HS-5 (cell line): ENCODE data around the gene ARID4B.
"Not testable (repeated sequence)": the region's sequence is repeated elsewhere in the genome, so short reads cannot be mapped to it uniquely, and the experiment has no call there.

Experiments
- DNase-seq: peaks from one replicate; pipeline ENCODE4 v3.0.0-alpha.2; 2012; ENCODE audit warnings: low read depth

ARID4B gene

DNA sequence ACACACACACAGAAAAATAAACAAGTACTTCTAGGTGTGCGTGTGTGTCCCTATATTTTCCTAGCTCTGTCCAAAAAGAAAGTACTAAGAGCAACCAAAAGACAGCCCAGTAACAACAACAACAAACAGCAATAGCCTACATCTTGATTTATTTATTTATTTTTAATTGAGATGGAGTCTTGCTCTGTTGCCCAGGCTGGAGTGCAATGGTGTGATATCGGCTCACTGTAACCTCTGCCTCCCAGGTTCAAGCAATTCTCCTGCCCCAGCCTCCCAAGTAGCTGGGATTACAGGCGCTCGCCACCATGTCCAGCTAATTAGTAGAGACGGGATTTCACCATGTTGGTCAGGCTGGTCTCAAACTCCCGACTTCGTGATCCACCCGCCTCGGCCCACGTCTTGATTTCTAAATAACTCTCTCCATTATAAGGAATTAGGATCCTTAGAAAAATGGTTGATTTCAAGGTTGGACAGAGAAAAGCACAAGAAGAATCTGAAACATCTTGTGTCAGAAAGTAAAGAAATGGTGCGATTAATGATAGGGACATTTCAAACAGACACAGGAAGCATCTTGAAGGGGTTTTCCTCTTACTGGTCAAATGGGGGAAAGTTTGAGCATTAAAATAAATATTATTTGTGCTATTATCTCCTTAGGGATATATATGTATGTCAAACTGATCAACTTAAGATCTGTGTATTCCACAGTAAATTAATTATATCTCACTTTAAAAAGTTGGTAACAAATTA lies 59.4 kb downstream of the ARID4B start:
- DNase-seq: no peak

DNA sequence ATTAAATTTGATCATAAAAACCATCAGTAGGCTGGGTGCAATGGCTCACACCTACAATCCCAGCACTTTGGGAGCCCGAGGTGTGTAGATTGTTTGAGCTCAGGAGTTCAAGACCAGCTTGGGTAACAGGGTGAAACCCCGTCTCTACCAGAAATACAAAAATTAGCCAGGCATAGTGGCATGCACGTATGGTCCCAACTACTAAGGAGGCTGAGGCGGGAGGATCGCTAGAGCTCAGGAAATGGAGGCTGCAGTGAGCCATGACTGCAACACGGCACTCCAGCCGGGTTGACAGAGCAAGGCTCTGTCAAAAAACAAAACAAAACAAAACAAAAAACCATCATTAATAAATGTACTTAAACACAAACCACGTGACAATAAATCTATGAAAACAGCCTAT lies 61.0 kb downstream of the ARID4B start:
- DNase-seq: no peak

DNA sequence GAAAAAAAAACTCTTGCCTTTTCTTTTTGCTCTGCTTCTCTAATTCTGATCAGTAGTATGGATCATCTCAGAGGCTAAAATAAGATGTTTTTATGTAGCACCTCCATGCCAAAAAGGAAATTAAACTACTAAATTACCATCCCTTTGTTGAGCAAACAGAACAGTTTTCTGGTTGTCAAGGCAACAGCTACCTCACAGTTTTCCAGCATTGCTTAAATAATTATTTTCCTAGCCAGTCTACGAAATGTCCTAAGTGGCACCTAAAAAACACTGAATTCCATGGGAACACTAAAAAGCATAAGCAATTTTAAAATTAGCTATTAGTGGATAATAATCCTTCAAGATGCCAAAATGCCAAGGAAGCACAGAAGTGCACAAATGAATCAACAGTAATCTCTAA lies 61.7 kb downstream of the ARID4B start:
- no peak for DNase-seq

DNA sequence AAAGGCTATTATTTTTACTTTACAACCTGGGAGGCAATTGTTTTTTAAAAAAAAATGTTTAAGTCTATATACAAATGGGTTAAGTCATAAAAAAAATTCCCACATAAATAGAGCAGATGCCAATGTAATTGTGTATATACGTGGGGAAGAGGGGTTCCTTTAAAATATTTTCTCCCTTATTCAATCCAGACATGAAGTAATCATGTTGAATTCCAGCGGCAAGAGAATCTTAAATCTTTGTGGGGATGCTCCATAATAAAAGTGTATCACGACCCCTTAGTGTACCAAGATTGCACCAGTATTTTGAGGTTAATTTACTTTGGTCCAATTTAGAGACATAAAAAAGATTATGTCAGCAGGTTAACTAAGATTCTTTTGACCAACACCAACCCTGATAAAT lies 62.1 kb downstream of the ARID4B start:
- no peak for DNase-seq

DNA sequence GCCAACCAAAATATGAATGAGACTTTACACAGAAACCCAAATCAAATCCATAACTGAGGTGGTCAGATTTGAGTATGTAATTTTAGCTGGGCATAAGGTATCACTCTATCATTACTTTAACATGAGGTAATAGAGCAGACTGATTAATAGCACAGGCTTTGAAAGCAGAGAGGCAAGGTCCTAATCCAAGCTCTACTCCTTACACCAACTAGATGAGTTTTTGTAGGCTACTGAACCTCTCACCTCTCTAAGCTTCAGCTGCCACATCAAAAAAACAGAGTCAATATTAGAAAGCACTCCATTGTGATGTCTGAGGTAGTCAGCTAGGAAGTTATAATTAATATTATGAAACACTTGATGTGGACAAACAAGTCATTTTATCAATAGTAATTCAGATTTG lies 63.7 kb downstream of the ARID4B start:
- DNase-seq: no peak

DNA sequence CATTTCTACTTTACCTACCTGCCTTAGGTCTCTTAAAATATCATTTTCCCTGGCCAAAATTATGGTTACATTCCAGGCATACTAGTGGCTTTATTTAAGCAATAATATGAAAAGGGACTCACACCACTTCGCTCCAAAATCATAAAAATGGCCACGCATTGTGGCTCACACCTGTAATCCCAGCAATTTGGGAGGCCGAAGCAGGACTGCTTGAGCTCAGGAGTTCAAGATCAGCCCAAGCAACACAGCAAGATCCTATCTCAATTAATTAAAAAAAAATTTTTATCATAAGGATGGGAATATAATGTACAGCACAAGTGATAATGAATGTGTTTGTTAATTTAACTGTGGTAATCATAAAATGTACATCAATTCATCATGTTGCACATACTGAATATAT lies 65.4 kb downstream of the ARID4B start:
- DNase-seq: no peak

DNA sequence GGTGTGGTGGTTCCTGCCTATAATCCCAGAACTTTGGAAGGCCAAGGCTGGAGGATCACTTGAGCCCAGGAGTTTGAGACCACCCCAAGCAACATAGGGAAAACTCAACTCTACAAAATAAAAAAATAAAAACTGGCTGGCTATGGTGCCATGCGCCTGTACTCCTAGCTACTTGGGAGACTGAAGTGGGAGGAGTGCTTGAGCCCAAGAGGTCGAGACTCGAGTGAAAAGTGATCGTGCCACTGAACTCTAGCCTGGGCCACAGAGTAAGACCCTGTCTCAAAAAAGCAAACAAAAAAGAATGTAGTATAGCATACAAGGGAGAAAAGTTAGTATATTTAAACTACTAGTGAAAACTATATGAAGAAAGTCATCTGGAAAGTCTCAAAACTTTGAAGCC lies 66.7 kb downstream of the ARID4B start:
- no peak for DNase-seq

DNA sequence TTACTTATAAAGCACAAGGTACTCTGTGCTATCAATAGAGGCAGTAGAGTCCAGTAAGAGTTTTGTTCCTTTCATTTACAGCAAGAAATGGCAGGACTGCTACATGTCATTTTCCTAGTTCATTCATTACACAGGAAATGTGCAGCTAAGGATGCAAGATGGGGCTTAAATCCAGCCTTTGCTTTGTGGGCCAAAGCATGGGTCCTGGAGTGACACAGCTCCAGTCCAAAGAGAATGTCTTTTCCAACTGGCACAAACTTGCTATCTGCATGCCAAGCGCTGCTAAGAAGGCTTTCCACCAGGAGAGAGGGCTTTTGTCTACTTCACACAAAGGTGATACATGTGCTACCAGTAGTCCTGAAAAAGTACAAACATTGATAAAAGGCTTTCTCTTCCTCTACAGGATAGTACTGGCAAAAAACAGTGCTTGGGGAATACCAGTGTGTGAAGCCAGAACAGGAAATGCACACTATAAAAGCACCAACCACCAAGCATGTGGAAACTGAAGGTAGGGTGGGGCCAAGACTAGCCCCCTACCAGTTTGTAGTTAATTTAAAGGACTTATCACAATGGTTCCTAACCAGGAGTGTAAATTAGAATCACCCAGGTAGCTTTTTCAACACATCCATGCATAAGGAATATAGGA lies 68.7 kb downstream of the ARID4B start:
- no peak for DNase-seq

DNA sequence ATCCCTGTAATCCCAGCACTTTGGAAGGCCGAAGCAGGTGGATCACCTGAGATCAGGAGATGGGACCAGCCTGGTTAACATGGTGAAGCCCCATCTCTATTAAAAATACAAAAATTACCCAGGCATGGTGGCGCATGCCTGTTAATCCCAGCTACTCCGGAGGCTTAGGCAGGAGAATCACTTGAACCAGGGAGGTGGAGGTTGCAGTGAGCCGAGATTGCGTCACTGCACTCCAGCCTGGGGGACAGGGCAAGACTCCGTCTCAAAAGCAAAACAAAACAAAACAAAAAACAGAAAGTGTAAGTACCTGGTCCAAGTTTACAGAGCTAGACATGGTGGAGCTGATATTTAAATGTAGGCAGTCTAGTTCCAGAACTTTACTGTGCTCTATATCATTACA lies 69.9 kb downstream of the ARID4B start:
- not testable (repeated sequence) for DNase-seq

DNA sequence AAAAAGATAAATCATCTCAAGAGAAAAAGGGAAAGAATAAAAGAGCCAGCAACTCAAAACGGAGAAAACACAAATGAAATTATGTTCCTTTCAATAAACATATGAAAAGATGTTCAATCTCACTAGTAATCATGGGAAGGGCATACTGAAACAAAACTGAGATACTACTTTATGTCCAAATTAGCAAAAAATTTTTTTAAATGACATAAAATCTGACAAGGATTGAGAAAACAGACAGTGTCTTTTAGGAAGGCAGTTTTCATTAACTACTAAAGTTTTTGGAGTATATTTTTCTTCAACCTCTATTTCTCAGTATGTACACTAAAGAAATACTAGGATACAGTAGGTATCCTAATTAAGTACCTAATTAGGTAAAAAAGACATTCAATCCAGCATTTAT lies 73.3 kb downstream of the ARID4B start:
- no peak for DNase-seq

DNA sequence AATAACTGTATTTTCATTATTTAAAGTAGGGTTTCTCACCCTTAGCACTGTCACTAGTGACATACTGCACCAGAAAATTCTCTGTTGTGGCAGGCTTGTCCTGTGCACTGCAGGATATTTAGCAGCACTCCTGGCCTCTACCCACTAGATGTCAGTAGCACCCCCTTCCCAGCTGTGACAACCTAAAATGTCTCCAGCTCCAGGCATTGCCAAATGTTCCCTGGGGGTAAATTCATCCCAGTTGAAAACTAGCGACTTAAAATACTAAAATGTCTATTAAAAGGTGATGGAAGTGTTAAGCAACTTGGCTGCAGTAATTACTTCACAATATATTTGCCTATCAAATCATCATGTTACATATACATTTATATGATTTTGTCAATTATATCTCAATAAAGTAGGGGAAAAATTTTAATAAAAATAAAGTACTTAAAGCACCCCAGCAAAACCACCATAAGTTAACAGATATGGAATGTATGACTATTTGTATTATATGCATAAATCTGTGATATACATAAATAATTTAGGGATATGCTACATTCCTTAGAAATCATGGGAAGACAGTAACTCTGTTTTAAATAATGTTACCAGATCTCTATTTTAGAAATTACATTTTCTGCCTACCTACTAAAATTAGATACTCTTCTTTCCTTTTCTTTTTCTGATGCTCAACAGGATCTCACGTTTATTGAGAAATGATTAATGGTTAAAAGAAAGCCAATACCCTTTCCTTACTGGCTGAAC lies 74.6 kb downstream of the ARID4B start:
- DNase-seq: peak; percentile 34

DNA sequence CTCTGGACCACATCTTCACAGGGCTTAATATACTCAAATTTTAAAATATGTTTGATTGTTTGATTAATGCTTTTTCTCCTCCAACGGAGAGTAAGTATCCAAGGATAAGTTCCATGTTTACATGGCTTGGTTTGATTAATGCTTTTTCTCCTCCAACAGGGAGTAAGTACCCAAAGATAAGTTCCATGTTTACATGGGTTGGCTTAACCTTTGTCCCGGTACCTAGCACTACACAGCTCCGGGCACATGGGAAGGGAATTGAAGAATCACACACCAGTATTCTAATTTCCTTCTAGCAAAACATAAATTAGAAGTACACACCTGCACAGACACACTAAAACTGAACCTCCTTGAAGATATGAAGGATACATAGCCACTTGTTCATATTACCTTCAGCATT lies 77.5 kb downstream of the ARID4B start:
- DNase-seq: no peak

DNA sequence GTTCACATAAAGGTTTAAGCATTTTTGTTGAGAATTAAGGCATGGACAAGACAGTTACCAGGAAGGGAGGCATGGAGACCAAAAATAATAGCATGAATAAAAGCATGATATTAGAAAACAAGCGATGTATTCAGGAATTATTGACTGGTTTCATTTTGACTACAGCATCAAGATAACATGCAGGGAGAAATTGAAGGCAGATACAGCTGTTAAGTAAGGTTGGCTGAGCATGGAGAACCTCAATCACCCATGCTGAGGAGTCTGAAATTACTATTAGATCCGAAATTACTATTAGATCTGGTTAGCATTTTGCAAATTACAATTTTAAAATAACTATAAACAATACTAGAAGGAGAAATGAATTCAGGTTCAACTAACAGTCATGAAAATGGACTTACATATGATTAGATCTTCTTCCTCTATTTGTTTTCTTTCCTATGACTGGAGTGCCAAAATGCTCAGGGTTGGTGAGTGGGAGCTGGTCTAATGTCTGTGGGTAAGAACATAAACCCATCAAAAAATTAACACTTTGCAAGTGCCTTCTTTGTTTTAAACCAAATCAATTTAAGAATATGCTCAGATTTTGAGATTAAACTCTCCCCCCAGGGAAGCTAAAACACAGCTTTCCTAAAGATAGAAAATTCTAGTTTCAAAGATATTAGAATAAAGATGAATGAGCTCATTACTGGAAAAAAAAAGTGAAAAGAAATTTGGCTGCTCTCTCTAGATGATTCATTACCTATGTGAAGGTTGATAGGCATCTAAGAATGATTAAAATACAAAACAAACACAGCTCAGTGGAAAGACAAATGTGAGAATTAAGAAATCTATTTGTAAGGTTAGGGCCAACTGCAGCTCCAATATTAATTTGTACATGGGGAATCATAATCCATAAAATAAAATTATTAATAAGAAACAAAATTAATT lies 81.7 kb downstream of the ARID4B start:
- DNase-seq: no peak

DNA sequence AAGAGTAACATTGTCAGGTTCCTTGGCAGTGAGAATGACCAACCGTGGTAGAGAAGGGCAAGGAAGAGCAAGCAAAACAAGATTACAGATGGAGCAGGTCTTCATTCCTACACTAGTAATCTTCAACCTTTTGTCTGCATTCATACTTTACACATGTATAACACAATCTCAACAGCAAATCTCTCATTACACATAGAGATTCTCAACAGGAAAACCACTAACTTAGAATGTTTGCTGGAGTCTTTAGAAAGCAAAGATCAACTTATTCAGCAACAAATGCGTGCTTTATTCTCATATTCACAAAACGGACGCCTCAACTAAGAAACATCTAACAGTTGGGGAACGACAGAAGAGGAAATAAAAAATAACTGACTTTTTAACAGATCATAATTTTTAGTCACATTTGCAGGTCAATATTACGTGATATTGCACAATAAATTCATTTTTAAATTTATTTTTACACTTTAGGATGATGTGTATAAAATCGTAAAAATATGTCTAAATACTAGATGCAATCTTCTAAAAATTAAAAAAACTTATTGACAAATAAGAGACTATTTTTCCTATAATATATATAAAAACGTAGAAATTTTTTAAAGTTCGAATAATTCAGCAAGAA lies 82.9 kb downstream of the ARID4B start:
- no peak for DNase-seq

DNA sequence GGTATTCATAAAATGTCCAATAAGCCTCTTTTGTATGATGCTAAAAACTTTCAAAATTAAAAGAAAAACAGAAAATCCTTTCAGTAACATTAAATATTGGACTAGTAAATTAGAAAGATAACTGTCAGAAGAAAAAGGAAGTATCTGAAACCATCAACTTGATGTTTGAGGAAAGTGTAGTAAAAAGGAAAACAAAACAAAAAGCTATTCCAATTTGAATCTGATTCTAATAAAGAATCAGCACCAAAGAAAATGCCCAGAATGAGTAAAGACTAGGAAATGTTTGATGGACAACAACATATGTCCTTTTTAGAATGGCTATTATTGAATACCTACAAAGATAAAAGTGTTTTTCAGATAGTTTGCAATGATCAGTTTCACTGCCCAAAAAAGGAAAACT lies 87.0 kb downstream of the ARID4B start:
- DNase-seq: no peak

DNA sequence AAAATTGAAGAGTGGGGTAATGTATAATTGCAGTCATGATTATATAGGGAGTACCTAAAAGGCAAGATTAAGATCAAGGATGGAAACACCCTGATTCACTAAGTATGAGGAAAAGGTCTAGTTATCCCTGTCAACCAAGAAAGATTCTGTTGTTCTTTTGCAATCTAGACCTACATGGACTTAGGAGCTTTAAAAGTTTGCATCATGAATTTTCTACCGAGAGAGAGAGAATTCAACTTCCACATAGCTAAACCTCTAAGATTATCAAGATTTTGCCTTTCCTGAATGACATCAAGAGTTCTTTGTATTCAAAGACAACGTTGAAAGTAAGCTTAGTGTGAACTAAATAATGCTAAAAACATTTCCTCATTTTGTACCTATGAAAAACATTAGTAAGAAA lies 88.1 kb downstream of the ARID4B start:
- no peak for DNase-seq

DNA sequence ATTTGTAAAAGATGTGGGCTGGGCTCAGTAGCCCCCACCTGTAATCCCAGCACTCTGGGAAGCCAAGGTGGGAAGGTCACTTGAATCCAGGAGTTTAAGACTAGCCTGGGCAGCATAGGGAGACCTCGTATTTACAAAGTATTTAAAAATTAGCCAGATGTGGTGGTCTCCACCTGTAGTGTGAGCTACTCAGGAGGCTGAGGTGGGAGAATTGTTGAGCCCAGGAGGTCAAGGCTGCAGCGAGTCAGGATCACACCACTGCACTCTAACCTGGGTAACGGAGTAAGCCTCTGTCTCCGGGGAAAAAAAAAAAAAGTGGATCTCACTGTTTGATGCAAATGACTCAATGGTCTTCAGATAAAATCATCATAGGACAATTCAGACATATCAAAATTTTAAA lies 89.4 kb downstream of the ARID4B start:
- DNase-seq: no peak

DNA sequence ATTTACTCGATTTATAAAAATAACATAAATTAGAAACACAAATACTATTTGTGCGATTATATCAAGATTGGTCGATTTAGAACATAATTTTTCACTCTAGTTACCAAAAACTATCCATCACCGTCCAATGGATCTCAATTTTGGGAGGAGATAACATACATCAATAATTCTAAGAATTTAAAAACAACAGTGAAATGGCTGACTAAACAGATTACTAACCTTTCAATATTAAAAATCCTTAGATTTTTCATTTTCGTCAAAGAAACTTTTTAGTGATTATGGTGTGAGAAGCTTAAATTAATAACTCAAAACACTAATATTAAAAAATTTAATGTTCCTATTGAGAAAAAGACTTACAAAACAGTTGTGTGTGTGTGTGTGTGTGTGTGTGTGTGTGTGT lies 91.9 kb downstream of the ARID4B start:
- no peak for DNase-seq

DNA sequence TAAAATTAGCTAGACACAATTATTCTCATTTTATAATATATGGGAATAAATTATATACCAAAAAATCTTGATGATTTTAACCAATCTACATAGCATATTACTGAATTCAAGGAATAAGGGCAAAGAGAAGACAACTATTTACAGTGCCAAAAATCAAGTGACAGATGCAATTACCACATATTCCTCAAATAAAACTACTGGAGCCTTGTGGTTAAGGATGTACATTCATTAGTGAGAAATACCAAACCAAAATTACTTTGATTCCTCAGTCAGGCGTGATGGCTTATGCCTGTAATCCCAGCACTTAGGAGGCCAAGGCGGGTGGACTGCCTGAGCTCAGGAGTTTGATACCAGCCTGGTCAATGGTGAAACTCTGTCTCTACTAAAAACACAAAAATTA lies 98.1 kb downstream of the ARID4B start:
- DNase-seq: no peak

DNA sequence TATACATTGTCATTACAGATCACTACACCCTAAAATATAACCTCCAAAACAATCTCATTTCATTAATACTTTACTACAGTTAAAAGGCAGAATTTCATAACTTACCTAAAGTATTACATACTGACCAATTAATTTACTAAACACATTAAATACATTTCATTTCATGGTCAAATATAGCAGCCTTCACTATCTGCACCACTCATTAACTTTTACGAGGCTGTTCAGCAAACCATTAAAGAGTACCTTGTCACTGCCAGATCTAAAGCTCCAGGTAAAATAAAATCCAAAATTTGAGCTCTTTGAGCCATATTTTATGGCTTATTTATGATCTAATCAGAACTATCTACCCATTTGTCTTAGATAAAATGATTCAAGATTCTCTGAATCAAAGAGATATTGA lies 100.6 kb downstream of the ARID4B start:
- no peak for DNase-seq

DNA sequence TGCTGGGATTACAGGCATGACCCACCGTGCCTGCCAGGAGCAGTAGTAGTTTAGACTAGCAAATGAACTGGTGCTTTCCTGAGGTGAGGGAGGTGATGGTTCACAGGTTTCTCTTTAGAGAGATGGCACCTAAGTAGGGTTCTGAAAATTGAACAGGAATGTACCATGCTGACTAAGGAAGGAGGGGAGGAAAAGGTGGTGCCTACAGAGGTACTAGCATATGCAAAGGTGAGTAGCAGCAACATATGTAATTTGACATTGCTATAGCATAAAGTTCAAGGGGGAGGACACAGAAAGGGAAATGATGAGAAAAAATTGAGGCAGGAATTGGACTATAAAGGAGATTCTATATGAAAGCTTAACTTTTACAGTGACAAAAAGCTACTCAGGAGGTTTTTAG lies 101.0 kb downstream of the ARID4B start:
- no peak for DNase-seq

DNA sequence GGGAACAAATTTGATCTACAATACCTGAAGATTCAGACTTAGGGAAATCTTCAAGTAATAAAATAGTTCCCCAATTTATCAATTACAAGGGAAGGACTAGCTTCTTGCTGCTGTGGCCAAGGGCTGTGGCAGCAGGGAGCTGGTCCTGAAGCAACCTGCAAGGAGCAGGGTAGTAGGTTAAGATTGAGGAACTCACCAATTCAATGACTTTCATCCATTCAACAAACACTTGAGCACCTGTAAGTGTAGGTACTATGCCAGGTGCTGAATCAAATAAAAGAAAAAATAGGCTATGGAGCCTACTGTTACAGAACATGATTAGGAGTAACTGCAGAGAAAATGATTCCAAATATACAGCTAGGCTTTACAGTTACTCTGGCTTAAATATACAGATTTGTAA lies 102.7 kb downstream of the ARID4B start:
- DNase-seq: no peak
